ENCODE measurements around the gene LRRTM4. TPM values are rescaled to one million over a fixed set of nuclear protein-coding genes. Genes with fewer than 3 reads are reported as not detected.

LRRTM4 gene
- total and polyA plus RNA-seq, 2 donors (not counting 1 experiment from before 2014, with no cell fraction given) = 0.05 TPM; not detected in 1

GRCh38 chr2:76745605-76746004 is 776.6 kb downstream of the LRRTM4 start:
- no peak overlapping the region for H3K4me3 ChIP-seq (replicated peaks in 1 of 4; ENCODE audit: control extremely low read depth in 1 of 4, insufficient read depth in 1 of 4, low read depth in 3 of 4, low read length in 4 of 4)
- H4K20me1 ChIP-seq (ENCODE audit: control insufficient read depth, extremely low read depth, insufficient read depth, low read length) = no peaks in the 10 kb centered on the region
- H3K79me2 ChIP-seq (ENCODE audit: control insufficient read depth, insufficient read depth, low read length) = no peaks in the 10 kb centered on the region
- H3K4me2 ChIP-seq (ENCODE audit: extremely low read depth, insufficient read depth, low read length) = no peak overlapping the region
- H3K27ac ChIP-seq (ENCODE audit: insufficient read depth, low read length) = no peak overlapping the region
- no peak overlapping the region for H2AFZ ChIP-seq (ENCODE audit: low read length)
- no peaks in the 10 kb centered on the region for H3K36me3 ChIP-seq (ENCODE audit: control insufficient read depth, insufficient read depth, low read length)
- no peaks in the 10 kb centered on the region for H3K9me3 ChIP-seq (ENCODE audit: control insufficient read depth, insufficient read depth, low read depth, low read length)
- H3K27me3 ChIP-seq (ENCODE audit: control insufficient read depth, insufficient read depth, low read length) = no peaks in the 10 kb centered on the region
- H3K9ac ChIP-seq (ENCODE audit: insufficient read depth, low read length) = no peak overlapping the region
- H3K4me1 ChIP-seq (ENCODE audit: control insufficient read depth, extremely low read depth, insufficient read depth, low read length) = no peaks in the 10 kb centered on the region
- TF ChIP-seq, protein P1, sequence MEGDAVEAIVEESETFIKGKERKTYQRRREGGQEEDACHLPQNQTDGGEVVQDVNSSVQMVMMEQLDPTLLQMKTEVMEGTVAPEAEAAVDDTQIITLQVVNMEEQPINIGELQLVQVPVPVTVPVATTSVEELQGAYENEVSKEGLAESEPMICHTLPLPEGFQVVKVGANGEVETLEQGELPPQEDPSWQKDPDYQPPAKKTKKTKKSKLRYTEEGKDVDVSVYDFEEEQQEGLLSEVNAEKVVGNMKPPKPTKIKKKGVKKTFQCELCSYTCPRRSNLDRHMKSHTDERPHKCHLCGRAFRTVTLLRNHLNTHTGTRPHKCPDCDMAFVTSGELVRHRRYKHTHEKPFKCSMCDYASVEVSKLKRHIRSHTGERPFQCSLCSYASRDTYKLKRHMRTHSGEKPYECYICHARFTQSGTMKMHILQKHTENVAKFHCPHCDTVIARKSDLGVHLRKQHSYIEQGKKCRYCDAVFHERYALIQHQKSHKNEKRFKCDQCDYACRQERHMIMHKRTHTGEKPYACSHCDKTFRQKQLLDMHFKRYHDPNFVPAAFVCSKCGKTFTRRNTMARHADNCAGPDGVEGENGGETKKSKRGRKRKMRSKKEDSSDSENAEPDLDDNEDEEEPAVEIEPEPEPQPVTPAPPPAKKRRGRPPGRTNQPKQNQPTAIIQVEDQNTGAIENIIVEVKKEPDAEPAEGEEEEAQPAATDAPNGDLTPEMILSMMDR (conservative IDR thresholded peaks at IDR 0.05 in 1 of 2, IDR thresholded peaks at IDR 0.05 in 1 of 2; ENCODE audit: low read depth in 1 of 2, low read length in 2 of 2) = no peak
- TF ChIP-seq EZH2 (IDR thresholded peaks at IDR 0.05; ENCODE audit: low read length, missing control alignments) = no peak
- DNase-seq (ENCODE audit: low read depth in 2 of 2) = no peak

- Histone ChIP-seq H3K9me3 (ENCODE audit: control insufficient read depth, insufficient read depth, low read depth, low read length) (no peaks in the 10 kb centered on the region), H3K4me1 (ENCODE audit: control insufficient read depth, extremely low read depth, insufficient read depth, low read length) (no peaks in the 10 kb centered on the region), H3K36me3 (ENCODE audit: control insufficient read depth, insufficient read depth, low read length) (no peaks in the 10 kb centered on the region), H3K27me3 (ENCODE audit: control insufficient read depth, insufficient read depth, low read length) (no peaks in the 10 kb centered on the region), H3K27ac (ENCODE audit: insufficient read depth, low read length) (no peak overlapping the region), H4K20me1 (ENCODE audit: control insufficient read depth, extremely low read depth, insufficient read depth, low read length) (no peaks in the 10 kb centered on the region), H3K4me2 (ENCODE audit: extremely low read depth, insufficient read depth, low read length) (no peak overlapping the region), H3K79me2 (ENCODE audit: control insufficient read depth, insufficient read depth, low read length) (no peaks in the 10 kb centered on the region), H2AFZ (ENCODE audit: low read length) (no peak overlapping the region), H3K4me3 (replicated peaks in 1 of 4; ENCODE audit: control extremely low read depth in 1 of 4, insufficient read depth in 1 of 4, low read depth in 3 of 4, low read length in 4 of 4) (no peak overlapping the region), H3K9ac (ENCODE audit: insufficient read depth, low read length) (no peak overlapping the region)
- DNase-seq (ENCODE audit: low read depth in 2 of 2) = no peak
- TF ChIP-seq, protein P1 (conservative IDR thresholded peaks at IDR 0.05 in 1 of 2, IDR thresholded peaks at IDR 0.05 in 1 of 2; ENCODE audit: low read depth in 1 of 2, low read length in 2 of 2) = no peak
- TF ChIP-seq EZH2 (IDR thresholded peaks at IDR 0.05; ENCODE audit: low read length, missing control alignments) = no peak
These were observed 784.6 kb downstream of the LRRTM4 start for GRCh38 chr2:76737607-76738006.

- DNase-seq (ENCODE audit: low read depth in 2 of 2) = no peak
- no peaks in the 10 kb centered on the region for H3K27me3 ChIP-seq (ENCODE audit: control insufficient read depth, insufficient read depth, low read length)
- no peaks in the 10 kb centered on the region for H3K4me1 ChIP-seq (ENCODE audit: control insufficient read depth, extremely low read depth, insufficient read depth, low read length)
- no peak overlapping the region for H3K4me3 ChIP-seq (replicated peaks in 1 of 4; ENCODE audit: control extremely low read depth in 1 of 4, insufficient read depth in 1 of 4, low read depth in 3 of 4, low read length in 4 of 4)
- no peak overlapping the region for H3K27ac ChIP-seq (ENCODE audit: insufficient read depth, low read length)
- no peaks in the 10 kb centered on the region for H3K79me2 ChIP-seq (ENCODE audit: control insufficient read depth, insufficient read depth, low read length)
- H4K20me1 ChIP-seq (ENCODE audit: control insufficient read depth, extremely low read depth, insufficient read depth, low read length) = no peaks in the 10 kb centered on the region
- no peaks in the 10 kb centered on the region for H3K36me3 ChIP-seq (ENCODE audit: control insufficient read depth, insufficient read depth, low read length)
- TF ChIP-seq, protein P1 (conservative IDR thresholded peaks at IDR 0.05 in 1 of 2, IDR thresholded peaks at IDR 0.05 in 1 of 2; ENCODE audit: low read depth in 1 of 2, low read length in 2 of 2) = no peak
- TF ChIP-seq EZH2 (IDR thresholded peaks at IDR 0.05; ENCODE audit: low read length, missing control alignments) = no peak
- H2AFZ ChIP-seq (ENCODE audit: low read length) = no peak overlapping the region
- H3K9ac ChIP-seq (ENCODE audit: insufficient read depth, low read length) = no peak overlapping the region
- H3K4me2 ChIP-seq (ENCODE audit: extremely low read depth, insufficient read depth, low read length) = no peak overlapping the region
- H3K9me3 ChIP-seq (ENCODE audit: control insufficient read depth, insufficient read depth, low read depth, low read length) = no peaks in the 10 kb centered on the region
These were observed 788.4 kb downstream of the LRRTM4 start for GRCh38 chr2:76733736-76734135.
